Endothelial cell of umbilical vein (primary cell): ENCODE data around the gene HDAC9. TPM values are rescaled to one million over a fixed set of nuclear protein-coding genes. Genes with fewer than 3 reads are reported as not detected.

Experiments used
- BruUV-seq: library from RNA; stranded (reverse); fragments of 400-500 nt; replicated peaks from 2 replicates; lab custom pipeline; 2021; lab: Mats Ljungman, UMichigan
- CTCF ChIA-PET: fragments of 300-600, 350-600 bp; sonication (Branson Sonifier 250); formaldehyde crosslinking; loops from one replicate; lab custom pipeline; 2021; ENCODE audit warnings: antibody characterized with exemption, inconsistent platforms; lab: Charles Lee
- POLR2A ChIA-PET: fragments of 300-600, 350-600 bp; sonication (Branson Sonifier 250); formaldehyde crosslinking; loops from one replicate; lab custom pipeline; 2021; ENCODE audit warnings: antibody characterized with exemption, inconsistent platforms; lab: Charles Lee
- DNase-seq: peaks from one replicate; pipeline ENCODE4 v3.0.0-alpha.2; 2011; ENCODE audit warnings: low read depth, low spot score
- FAIRE-seq: peaks from 2 replicates; lab custom pipeline; 2011; peaks lifted over from hg19 to GRCh38; lab: Jason Lieb, UNC
- H2AFZ ChIP-seq: 2 replicates; pipeline ENCODE4 v1.6.0; 2012; ENCODE audit warnings: low read depth, low read length, control low read depth, inconsistent platforms
- H3K27ac ChIP-seq: 2 replicates; pipeline ENCODE4 v1.5.1; 2011; ENCODE audit warnings: low read depth, mild to moderate bottlenecking, control low read depth, low read length, moderate library complexity; ENCODE audit not compliant: insufficient read depth
- H3K27me3 ChIP-seq, 2 experiments: 2 replicates each; pipeline versions ENCODE4 v1.6.0 to v1.6.1; 2011; ENCODE audit warnings: low read length in 2 of 2, mixed read lengths in 1 of 2; ENCODE audit not compliant: control insufficient read depth in 2 of 2, insufficient read depth in 2 of 2
- H3K36me3 ChIP-seq, 2 experiments: 2 replicates in 1 of 2; 3 replicates in 1 of 2; pipeline ENCODE4 v1.5.1; 2011; ENCODE audit warnings: low read length in 2 of 2, mild to moderate bottlenecking in 1 of 2, moderate library complexity in 1 of 2; ENCODE audit not compliant: control insufficient read depth in 2 of 2, insufficient read depth in 2 of 2; ENCODE audit errors: extremely low read depth in 1 of 2
- H3K4me1 ChIP-seq: 3 replicates; pipeline ENCODE4 v1.5.1; 2011; ENCODE audit warnings: mild to moderate bottlenecking, low read length; ENCODE audit not compliant: control insufficient read depth, insufficient read depth; ENCODE audit errors: extremely low read depth
- H3K4me2 ChIP-seq: 2 replicates; pipeline ENCODE4 v1.6.1; 2011; ENCODE audit warnings: low read length, control low read depth, mixed read lengths; ENCODE audit not compliant: insufficient read depth
- H3K4me3 ChIP-seq, 3 experiments: fragments of 200-600 bp in 1 of 3; sonication (generic), shearing (Covaris generic) in 1 of 3; replicated peaks in 1 of 3; 2 replicates each; pipeline ENCODE4 v1.5.1; 2011 to 2016; ENCODE audit warnings: control low read depth in 3 of 3, low read length in 3 of 3, mild to moderate bottlenecking in 2 of 3, inconsistent platforms in 1 of 3, low read depth in 1 of 3, moderate library complexity in 1 of 3; ENCODE audit not compliant: insufficient read depth in 1 of 3
- H3K79me2 ChIP-seq: 2 replicates; pipeline ENCODE4 v1.6.0; 2012; ENCODE audit warnings: low read length, inconsistent platforms; ENCODE audit not compliant: control insufficient read depth, insufficient read depth
- H3K9ac ChIP-seq: replicated peaks from 2 replicates; pipeline ENCODE3; 2011; ENCODE audit warnings: low read length, control low read depth; ENCODE audit not compliant: insufficient read depth; ENCODE audit errors: extremely low read depth
- H3K9me1 ChIP-seq: replicated peaks from 3 replicates; pipeline ENCODE4 v1.6.0; 2011; ENCODE audit warnings: mild to moderate bottlenecking, low read length; ENCODE audit not compliant: control insufficient read depth, insufficient read depth; ENCODE audit errors: extremely low read depth
- H3K9me3 ChIP-seq: replicated peaks from 2 replicates; pipeline ENCODE4 v1.5.1; 2012; ENCODE audit warnings: low read length, inconsistent platforms; ENCODE audit not compliant: control insufficient read depth, insufficient read depth
- H4K20me1 ChIP-seq: replicated peaks from 2 replicates; pipeline ENCODE3; 2011; ENCODE audit warnings: mild to moderate bottlenecking, low read length; ENCODE audit not compliant: control insufficient read depth, insufficient read depth; ENCODE audit errors: extremely low read depth
- CTCF ChIP-seq, 2 donors: IDR thresholded peaks; 1 replicate in 1 of 2; 2 replicates in 1 of 2; pipeline ENCODE4 v1.5.1; 2011; ENCODE audit warnings: low read length in 2 of 2, mild to moderate bottlenecking in 2 of 2, moderate library complexity in 2 of 2, control low read depth in 1 of 2, inconsistent platforms in 1 of 2, low read depth in 1 of 2; ENCODE audit not compliant: insufficient read depth in 1 of 2; ENCODE audit errors: extremely low read depth in 1 of 2
- EZH2 ChIP-seq: IDR thresholded peaks from 2 replicates; pipeline ENCODE4 v1.6.1; 2012; ENCODE audit warnings: borderline replicate concordance, low read depth, mild to moderate bottlenecking, moderate library complexity, low read length, inconsistent platforms; ENCODE audit not compliant: severe bottlenecking
- FOS ChIP-seq: IDR thresholded peaks from 2 replicates; pipeline ENCODE4 v1.6.1; 2011; ENCODE audit warnings: mild to moderate bottlenecking, low read length, moderate library complexity, borderline replicate concordance; ENCODE audit not compliant: insufficient read depth
- GATA2 ChIP-seq: IDR thresholded peaks from 2 replicates; pipeline ENCODE4 v1.7.0; 2011; ENCODE audit warnings: low read depth, mild to moderate bottlenecking, moderate library complexity, mixed read lengths, low read length; ENCODE audit not compliant: insufficient read length, insufficient read depth
- JUN ChIP-seq: IDR thresholded peaks from 2 replicates; pipeline ENCODE4 v1.6.1; 2011; ENCODE audit warnings: borderline replicate concordance, low read depth; ENCODE audit not compliant: insufficient read length, insufficient read depth
- MYC ChIP-seq: IDR thresholded peaks from one replicate; pipeline ENCODE4 v1.6.1; 2011; ENCODE audit warnings: mild to moderate bottlenecking, low read depth, low read length
- POLR2A ChIP-seq: IDR thresholded peaks from 2 replicates; pipeline ENCODE4 v1.6.1; 2012; ENCODE audit warnings: low read depth, mild to moderate bottlenecking, control low read depth, low read length
- POLR2AphosphoS5 ChIP-seq: IDR thresholded peaks from 2 replicates; pipeline ENCODE4 v1.6.1; 2012; ENCODE audit warnings: low read depth, mild to moderate bottlenecking, control low read depth, low read length, moderate library complexity; ENCODE audit not compliant: insufficient read depth
- dilution Hi-C: fragments of 300-500 bp; cut with MboI; formaldehyde crosslinking; loops from one replicate; pipeline ENCODE4 v1.15.0; 2019; ENCODE audit warnings: low sequenced_read_pairs; ENCODE audit not compliant: extremely low pct_ligation_motif_present
- intact Hi-C: fragments of 100-400 bp; cut with micrococcal nuclease; formaldehyde crosslinking; loops from one replicate; pipeline ENCODE4 v1.10.0; 2022
- polyA plus RNA-seq, 4 experiments: library from polyadenylated mRNA; depleted of rRNA in 3 of 4; stranded (reverse) in 3 of 4; unstranded in 1 of 4; fragments of >200 nt; gene quantifications; 2 replicates each; pipeline versions ENCODE4 v1.2.1 to v1.2.3, GENCODE V29; 2011 to 2012; ENCODE audit warnings: missing spikeins in 1 of 4
- total RNA-seq: library from RNA; stranded (reverse); gene quantifications from 2 replicates; pipeline ENCODE4 v1.2.3, GENCODE V29; 2021
- TF ChIP-seq, protein P1 (sequence below): IDR thresholded peaks from 2 replicates; pipeline ENCODE4 v1.6.1; 2011; ENCODE audit not compliant: insufficient read depth, insufficient read length

The HDAC9 gene
- total and polyA plus RNA-seq, 2 donors (not counting 3 experiments of a cell fraction or from before 2014, with no cell fraction given) = 1.8 to 11.6 TPM

GRCh38 chr7:18684916-18685315 lies 189.4 kb downstream of the HDAC9 start:
- H3K36me3 ChIP-seq = no peaks in the 10 kb centered on the region
- H3K9me3 ChIP-seq = no peaks in the 10 kb centered on the region
- H3K27ac ChIP-seq = no peak overlapping the region
- no peaks in the 10 kb centered on the region for H4K20me1 ChIP-seq
- intact Hi-C loops (no loop called here), dilution Hi-C loops (no loop called here)
- ChIA-PET CTCF (interaction anchor here (0.6 to 1.1 kb wide), 5 partner anchors 9 to 807 kb away, joined by 3 to 4 read pairs (median 3); no protein-coding TSS in a partner anchor), POLR2A (no interaction called here)
- no peak overlapping the region for H3K9ac ChIP-seq
- H3K9me1 ChIP-seq = no peaks in the 10 kb centered on the region
- no TSS peak for BruUV-seq
- FAIRE-seq (no peak), DNase-seq (no peak)
- no peaks in the 10 kb centered on the region for H3K27me3 ChIP-seq
- H2AFZ ChIP-seq = no peak overlapping the region
- H3K4me1 ChIP-seq = no peaks in the 10 kb centered on the region
- H3K4me2 ChIP-seq = no peak overlapping the region
- TF ChIP-seq, protein P1, sequence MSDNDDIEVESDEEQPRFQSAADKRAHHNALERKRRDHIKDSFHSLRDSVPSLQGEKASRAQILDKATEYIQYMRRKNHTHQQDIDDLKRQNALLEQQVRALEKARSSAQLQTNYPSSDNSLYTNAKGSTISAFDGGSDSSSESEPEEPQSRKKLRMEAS = no peak
- TF ChIP-seq MYC (no peak), CTCF (IDR thresholded peaks at IDR 0.05; ENCODE audit: extremely low read depth in 1 of 2, insufficient read depth in 1 of 2, low read depth in 1 of 2, low read length in 2 of 2) (no peak), JUN (no peak), POLR2A (no peak), EZH2 (no peak), GATA2 (no peak), POLR2AphosphoS5 (no peak), FOS (no peak)
- no peaks in the 10 kb centered on the region for H3K79me2 ChIP-seq
- no peak overlapping the region for H3K4me3 ChIP-seq
